Kidney epithelial cell (primary cell): ENCODE data around the gene TWIST2. TPM values are rescaled to one million over a fixed set of nuclear protein-coding genes. Genes with fewer than 3 reads are reported as not detected.
A peak's percentile ranks its signal among the peaks of the same experiment; 100 is the strongest.

ENCODE experiments used
- DNase-seq: peaks from one replicate; pipeline ENCODE4 v3.0.0-alpha.2; 2010; ENCODE audit warnings: low read depth
- H3K27me3 ChIP-seq: 2 replicates; pipeline ENCODE4 v1.6.0; 2011; ENCODE audit warnings: low read length; ENCODE audit not compliant: control insufficient read depth, insufficient read depth
- H3K36me3 ChIP-seq: 2 replicates; pipeline ENCODE4 v1.5.1; 2011; ENCODE audit warnings: low read length; ENCODE audit not compliant: control insufficient read depth, insufficient read depth
- H3K4me3 ChIP-seq: 2 replicates; pipeline ENCODE4 v1.5.1; 2011; ENCODE audit warnings: low read depth, mild to moderate bottlenecking, control low read depth, low read length
- total RNA-seq: library from RNA; depleted of rRNA; stranded (reverse); fragments of >200 nt; gene quantifications from 2 replicates; pipeline ENCODE4 v1.2.3, GENCODE V29; 2015
- TF ChIP-seq, protein P1 (sequence below): IDR thresholded peaks from 2 replicates; pipeline ENCODE4 v1.5.1; 2011; ENCODE audit warnings: mild to moderate bottlenecking, moderate library complexity, low read length, control low read depth, inconsistent platforms; ENCODE audit not compliant: insufficient read depth, poor library complexity, severe bottlenecking

TWIST2 gene
- total RNA-seq, 1 donor from 2014 or later = 1.8 TPM

- TF ChIP-seq, protein P1, sequence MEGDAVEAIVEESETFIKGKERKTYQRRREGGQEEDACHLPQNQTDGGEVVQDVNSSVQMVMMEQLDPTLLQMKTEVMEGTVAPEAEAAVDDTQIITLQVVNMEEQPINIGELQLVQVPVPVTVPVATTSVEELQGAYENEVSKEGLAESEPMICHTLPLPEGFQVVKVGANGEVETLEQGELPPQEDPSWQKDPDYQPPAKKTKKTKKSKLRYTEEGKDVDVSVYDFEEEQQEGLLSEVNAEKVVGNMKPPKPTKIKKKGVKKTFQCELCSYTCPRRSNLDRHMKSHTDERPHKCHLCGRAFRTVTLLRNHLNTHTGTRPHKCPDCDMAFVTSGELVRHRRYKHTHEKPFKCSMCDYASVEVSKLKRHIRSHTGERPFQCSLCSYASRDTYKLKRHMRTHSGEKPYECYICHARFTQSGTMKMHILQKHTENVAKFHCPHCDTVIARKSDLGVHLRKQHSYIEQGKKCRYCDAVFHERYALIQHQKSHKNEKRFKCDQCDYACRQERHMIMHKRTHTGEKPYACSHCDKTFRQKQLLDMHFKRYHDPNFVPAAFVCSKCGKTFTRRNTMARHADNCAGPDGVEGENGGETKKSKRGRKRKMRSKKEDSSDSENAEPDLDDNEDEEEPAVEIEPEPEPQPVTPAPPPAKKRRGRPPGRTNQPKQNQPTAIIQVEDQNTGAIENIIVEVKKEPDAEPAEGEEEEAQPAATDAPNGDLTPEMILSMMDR = no peak
- Histone ChIP-seq H3K4me3 (no peak overlapping the region), H3K27me3 (peaks cover 3% of the 10 kb centered on the region), H3K36me3 (no peaks in the 10 kb centered on the region)
- DNase-seq = no peak
Measured at GRCh38 chr2:238821944-238822670, 25.8 kb upstream of the TWIST2 start.

DNA sequence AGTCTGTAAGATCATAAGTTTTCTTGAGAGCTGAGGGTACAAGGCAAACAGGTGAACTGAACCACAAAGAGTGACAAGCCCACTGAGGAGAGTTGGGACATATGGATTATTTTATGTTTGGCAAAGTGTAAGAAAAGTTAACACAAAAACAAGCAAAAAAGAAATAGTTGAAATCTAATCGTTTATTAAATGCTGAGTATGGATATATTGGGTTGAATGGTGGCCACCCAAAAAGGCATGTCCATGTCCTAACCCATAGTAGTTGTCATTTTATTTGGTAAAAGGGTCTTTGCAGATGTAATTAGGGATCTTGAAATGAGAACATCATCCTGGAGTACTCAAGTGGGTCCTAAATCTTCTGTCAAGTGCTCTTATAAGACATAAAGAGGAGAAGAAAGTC lies 24.9 kb upstream of the TWIST2 start:
- H3K36me3 ChIP-seq = no peaks in the 10 kb centered on the region
- TF ChIP-seq, protein P1 = no peak
- no peak overlapping the region for H3K4me3 ChIP-seq
- DNase-seq = no peak
- H3K27me3 ChIP-seq = peaks cover 3% of the 10 kb centered on the region

DNA sequence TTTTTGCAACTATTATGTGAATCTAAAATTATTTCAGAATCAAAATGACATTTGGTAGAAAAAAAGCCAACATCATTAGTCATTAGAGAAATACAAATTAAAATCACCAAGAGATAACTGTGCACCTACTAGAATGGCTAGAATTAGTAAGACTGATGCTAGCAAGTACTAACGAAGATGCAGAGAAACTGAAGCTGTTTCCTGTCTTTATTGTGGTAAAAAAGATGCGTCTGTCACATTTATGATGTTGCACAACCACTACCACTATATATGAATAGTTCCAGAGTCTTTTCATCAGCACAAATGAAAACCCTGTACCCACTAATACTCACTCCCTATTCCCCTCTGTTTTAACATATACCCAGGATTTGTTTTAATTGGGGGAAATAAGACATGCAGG lies 16.7 kb upstream of the TWIST2 start:
- DNase-seq = no peak
- no peaks in the 10 kb centered on the region for H3K36me3 ChIP-seq
- H3K27me3 ChIP-seq = peaks cover 15% of the 10 kb centered on the region
- TF ChIP-seq, protein P1 = no peak
- no peak overlapping the region for H3K4me3 ChIP-seq

- Histone ChIP-seq H3K36me3 (no peaks in the 10 kb centered on the region), H3K27me3 (peaks cover 15% of the 10 kb centered on the region), H3K4me3 (no peak overlapping the region)
- DNase-seq = no peak
- TF ChIP-seq, protein P1 = no peak
Measured at GRCh38 chr2:238834982-238835381, 12.9 kb upstream of the TWIST2 start.

DNA sequence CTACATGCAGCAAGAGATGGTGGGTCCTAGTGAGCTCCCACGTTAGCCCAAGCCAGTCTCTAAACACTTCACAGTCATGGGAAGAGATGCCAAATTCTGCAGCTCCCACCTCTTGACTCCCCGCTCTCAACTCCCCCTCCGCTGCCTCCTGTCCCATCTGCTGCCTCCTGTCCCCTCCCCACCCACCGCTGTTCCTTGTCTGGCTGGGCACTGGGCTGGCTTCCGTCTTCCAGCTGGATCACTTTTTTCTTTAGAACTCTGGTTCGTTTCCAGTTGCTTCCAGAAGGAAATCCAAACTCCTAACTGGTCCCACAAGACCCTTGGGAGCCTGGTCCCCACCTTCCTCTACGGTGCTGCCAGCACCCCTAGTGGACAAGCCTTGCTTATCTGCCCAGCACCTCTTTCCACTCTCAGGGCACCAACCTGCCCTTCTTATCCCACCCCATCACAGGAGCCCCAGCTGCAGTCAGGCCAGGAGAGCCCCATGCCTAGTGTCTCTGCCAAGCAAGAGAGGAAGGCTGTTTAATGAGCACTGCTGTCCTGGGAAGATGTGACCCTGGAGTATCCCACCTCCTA lies 12.1 kb upstream of the TWIST2 start:
- H3K36me3 ChIP-seq = no peaks in the 10 kb centered on the region
- no peak overlapping the region for H3K4me3 ChIP-seq
- H3K27me3 ChIP-seq = peaks cover 15% of the 10 kb centered on the region
- DNase-seq = no peak
- TF ChIP-seq, protein P1 = peak; percentile 3
